SU-DHL-6 (cell line): ENCODE measurements around the gene TBL3.

ENCODE experiments used
- CTCF ChIP-seq: fragments of 200-600 bp; sonication (generic); IDR thresholded peaks from one replicate; pipeline ENCODE4 v1.5.1; 2017; ENCODE audit warnings: antibody characterized with exemption, mild to moderate bottlenecking, low read length, moderate library complexity; ENCODE audit not compliant: insufficient read depth, poor library complexity, severe bottlenecking
- EZH2phosphoT487 ChIP-seq: fragments of 200-600 bp; sonication (generic), shearing (Covaris generic); conservative IDR thresholded peaks from 2 replicates; pipeline ENCODE4 v1.6.1; 2018; ENCODE audit warnings: mild to moderate bottlenecking, antibody characterized with exemption, low read length, moderate library complexity, mixed read lengths

- TF ChIP-seq CTCF (no peak), EZH2phosphoT487 (no peak)
Observed at GRCh38 chr16:2024032-2024420, 52.2 kb downstream of the TBL3 start.
